Right hindlimb (tissue), 1 donor: ENCODE results near the gene ERI2.
"Not testable (repeated sequence)": the region's sequence is repeated elsewhere in the genome, so short reads cannot be mapped to it uniquely, and the experiment has no call there.

Source experiments
- DNase-seq: peaks from one replicate; pipeline ENCODE4 v3.0.0-alpha.2; 2018

ERI2 gene

DNA sequence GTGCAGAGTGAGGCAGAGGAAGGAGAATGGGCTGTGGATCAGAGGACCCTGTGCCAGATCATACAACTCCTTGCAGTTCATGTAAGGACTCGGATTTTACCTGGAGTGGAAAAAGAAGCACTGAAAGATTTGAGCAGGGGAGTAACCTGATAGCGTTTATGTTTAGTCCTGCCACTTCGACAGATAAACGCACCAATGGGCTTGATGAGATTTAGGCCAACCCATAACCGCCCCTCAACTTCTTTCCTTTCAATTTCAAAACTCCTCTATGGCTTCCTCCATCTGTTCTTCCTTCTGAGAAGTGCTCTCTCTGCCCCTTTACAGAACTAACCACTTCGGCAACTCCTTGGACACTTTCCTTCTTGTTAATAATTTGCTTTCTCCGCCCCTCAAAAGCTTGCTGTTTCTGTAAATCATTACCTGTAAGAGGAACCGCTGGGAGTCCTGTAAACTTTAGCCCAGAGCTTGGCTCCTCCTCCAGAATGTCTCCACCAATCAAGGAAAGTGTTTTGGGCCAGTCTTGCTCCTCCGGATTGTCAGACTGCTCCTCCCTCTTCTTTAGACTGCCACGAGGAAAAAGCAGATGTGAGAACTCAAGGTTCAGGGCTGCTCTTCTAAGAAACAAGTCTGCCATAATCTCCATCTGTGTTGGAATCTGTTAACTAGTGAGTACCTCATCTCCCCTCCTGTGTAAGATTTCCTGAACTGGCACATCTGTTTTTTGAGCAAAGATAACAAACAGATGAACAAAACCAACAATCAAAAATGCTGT is 42.6 kb downstream of the ERI2 start, which contains the start of gene ACSM3:
ACSM3 (plus strand) TSS at position 554 of the 772 bp plus-strand sequence. CDS start 6,021 bp downstream, outside the sequence.
- peak; percentile 74 for DNase-seq

GRCh38 chr16:20762404-20763123 is 43.7 kb downstream of the ERI2 start:
- DNase-seq, result no peak

- DNase-seq, result no peak
These were observed 45.1 kb downstream of the ERI2 start for GRCh38 chr16:20761175-20761574.

DNA sequence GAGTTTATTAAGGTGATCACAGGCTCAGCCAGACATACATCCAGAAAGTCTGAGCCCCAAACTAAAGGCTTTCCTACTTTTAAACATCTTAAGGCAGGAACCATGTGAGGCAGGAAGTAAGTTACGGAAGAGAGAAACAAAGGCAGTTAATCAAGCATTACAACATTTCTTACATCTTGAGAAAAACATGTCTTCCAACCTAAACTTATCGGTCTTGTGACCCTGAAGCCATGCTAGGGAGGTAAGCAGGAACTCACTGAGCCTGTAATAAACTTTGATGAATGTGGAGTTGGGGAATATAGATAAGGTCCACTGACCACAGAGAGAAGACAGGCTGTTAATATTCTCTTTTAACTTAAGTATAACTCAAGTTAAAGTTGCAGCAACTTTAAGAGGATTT is 45.9 kb downstream of the ERI2 start:
- DNase-seq, result no peak

DNA sequence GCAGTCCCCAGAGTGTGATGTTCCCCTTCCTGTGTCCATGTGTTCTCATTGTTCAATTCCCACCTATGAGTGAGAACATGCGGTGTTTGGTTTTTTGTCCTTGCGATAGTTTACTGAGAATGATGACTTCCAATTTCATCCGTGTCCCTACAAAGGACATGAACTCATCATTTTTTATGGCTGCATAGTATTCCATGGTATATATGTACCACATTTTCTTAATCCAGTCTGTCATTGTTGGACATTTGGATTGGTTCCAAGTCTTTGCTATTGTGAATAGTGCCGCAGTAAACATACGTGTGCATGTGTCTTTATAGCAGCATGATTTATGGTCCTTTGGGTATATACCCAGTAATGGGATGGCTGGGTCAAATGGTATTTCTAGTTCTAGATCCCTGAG is 50.5 kb downstream of the ERI2 start:
- DNase-seq, result not testable (repeated sequence)

DNA sequence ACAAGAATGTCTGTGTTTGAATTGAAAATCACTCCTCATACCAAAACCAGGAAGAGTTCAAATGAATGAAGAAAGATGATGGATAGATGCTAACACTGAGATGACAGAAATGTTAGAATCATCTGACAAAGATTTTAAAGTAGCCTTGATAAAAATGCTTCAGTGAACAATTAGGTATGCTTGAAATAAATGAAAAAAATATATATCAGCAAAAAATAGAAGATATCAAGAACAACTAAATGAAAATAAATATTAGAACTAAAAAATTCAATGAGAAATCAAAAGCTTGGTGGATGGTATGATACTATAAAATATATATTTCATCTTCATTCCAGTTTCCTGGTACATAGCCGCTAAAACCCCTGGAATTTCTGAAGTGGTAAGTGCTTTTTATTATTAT is 51.0 kb downstream of the ERI2 start:
- DNase-seq, result no peak

- no peak for DNase-seq
These were observed 52.5 kb downstream of the ERI2 start for GRCh38 chr16:20753727-20754126.

GRCh38 chr16:20750558-20750957 is 55.7 kb downstream of the ERI2 start:
- DNase-seq, result no peak

- no peak for DNase-seq
These were observed 56.8 kb downstream of the ERI2 start for GRCh38 chr16:20749474-20749873.

DNA sequence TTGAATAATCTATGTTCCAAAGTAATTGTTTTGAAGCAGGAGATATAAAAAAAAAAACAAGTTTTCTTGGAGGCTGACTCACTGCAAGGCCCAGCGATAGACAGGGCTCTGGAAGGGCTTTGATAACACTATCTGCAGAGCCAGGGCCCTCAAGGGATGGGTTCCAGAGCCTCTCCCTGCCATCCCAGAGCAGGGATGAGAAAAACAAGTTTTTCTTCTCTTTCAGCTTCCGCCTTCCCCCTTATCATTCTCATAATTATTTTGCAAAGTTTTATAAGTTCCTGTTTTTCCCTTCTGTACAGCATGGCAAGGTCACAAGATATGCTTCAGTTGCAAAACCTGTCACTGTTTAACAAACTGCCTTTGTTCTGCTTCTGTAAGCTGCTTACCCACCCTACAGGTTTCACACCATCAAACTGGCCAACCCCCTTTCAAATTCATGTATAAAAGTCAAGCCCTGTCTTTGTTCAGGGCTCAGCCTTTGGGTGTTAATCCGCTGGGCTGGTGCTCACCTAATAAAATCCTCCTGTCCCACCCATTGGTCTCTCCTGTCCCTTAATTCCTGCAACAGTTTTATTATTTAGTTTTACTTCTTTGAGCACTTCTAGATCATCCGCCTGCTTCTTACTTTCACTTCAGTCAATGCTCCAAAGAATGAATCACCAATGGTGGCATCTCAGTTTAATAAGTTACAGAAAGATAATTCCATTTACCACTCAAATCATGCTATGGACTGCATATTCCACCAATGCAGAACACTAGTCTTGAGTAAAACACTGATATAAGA is 59.0 kb downstream of the ERI2 start:
- no peak for DNase-seq

DNA sequence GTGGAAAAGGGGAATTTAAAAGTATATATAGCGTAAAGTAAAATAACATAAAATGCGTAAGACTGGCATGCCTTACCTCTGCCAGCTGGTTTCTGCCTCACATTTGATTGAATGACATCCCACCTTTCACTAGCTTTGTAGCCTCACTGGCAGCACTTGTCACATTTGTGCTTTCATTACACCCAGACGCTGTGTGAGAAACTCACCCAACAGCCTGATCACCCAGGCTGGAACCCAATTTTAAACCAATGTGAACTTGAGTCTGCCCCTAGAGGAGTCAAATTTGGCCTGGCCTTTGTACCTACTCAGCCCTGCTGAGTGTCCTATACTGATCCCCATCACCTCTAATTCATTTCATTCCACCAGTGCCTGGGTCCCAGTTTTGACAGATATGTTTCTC is 59.8 kb downstream of the ERI2 start:
- no peak for DNase-seq
